Activated CD4-positive, alpha-beta T cell treated with anti-CD3 and anti-CD28 coated beads, Interleukin-2, amount 50 U/mL, for 48 hours (primary cell): ENCODE results near the gene ZNRF3.

ENCODE experiments used
- DNase-seq, 2 experiments: peaks; one replicate each; pipeline ENCODE4 v3.0.0-alpha.2; 2020

ZNRF3 gene

GRCh38 chr22:29044657-29045176 lies 161.3 kb downstream of the ZNRF3 start:
- DNase-seq: no peak

- no peak for DNase-seq
These were observed 165.7 kb downstream of the ZNRF3 start for GRCh38 chr22:29048822-29049654.

DNA sequence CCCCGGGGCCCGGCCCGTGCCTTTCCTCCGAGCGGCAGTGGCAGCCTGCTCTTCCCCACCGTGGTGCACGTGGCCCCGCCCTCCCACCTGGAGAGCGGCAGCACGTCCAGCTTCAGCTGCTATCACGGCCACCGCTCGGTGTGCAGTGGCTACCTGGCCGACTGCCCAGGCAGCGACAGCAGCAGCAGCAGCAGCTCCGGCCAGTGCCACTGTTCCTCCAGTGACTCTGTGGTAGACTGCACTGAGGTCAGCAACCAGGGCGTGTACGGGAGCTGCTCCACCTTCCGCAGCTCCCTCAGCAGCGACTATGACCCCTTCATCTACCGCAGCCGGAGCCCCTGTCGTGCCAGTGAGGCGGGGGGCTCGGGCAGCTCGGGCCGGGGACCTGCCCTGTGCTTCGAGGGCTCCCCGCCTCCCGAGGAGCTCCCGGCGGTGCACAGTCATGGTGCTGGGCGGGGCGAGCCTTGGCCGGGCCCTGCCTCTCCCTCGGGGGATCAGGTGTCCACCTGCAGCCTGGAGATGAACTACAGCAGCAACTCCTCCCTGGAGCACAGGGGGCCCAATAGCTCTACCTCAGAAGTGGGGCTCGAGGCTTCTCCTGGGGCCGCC lies 166.4 kb downstream of the ZNRF3 start:
- no peak for DNase-seq

DNA sequence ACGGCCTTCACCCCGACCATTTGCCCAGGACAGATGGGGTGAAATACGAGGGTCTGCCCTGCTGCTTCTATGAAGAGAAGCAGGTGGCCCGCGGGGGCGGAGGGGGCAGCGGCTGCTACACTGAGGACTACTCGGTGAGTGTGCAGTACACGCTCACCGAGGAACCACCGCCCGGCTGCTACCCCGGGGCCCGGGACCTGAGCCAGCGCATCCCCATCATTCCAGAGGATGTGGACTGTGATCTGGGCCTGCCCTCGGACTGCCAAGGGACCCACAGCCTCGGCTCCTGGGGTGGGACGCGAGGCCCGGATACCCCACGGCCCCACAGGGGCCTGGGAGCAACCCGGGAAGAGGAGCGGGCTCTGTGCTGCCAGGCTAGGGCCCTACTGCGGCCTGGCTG lies 167.1 kb downstream of the ZNRF3 start:
- DNase-seq: no peak

- DNase-seq: no peak
These were observed 169.8 kb downstream of the ZNRF3 start for GRCh38 chr22:29053048-29053702.

DNA sequence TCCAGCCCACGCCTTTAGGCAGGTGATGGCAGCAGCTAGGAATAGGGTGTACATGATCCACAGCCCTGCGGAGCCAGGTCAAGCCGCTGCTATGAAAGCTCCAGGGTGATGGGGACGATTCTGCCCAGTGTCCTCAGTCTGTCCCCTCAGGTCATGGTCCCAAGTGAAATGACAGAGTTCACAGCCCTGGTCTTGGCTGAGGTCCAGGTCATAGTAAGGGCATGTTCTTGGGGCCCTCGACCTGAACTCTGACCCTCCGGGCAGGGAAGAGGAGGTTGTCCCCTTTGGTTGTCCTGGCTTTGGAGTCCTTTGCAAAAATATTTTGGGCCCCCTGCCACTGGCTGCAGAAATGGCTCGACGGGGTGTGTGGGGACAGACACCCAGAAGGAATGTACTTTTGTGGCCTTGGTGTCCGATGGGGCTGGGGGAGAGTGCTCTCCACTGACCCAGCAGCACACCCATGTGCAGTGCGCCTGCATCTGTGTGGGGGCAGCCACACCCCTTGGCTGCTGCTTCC lies 170.9 kb downstream of the ZNRF3 start:
- no peak for DNase-seq

DNA sequence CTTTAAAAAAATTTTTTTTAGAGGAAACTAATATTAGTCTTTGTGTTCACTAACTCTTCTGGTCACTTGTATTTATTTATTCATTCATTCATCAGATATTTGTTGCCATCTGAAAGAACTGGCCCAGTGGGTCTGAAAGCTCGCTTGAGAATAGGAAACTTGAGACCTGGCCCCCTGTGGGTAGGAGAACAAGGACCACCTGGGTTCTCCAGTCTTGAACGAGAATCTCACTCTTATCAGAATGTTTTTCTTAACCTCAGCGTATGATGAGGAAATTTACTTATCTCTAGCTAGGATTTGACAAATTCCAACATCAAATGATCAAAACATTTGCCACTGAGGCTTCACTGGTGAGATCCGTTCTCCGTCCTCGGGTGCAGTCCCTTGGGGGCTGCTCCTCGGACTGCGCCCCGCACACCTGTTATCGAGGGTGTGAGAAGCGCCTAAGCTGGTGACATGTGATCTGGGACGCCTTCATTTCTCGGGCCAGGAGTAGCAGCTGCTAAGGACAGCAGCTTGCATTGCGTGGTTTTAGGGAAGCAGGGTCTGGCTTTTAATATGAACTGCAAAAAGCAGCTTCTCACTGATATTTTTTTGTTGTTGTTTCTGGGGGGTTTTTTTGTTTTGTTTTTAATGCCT lies 171.9 kb downstream of the ZNRF3 start:
- DNase-seq: no peak

DNA sequence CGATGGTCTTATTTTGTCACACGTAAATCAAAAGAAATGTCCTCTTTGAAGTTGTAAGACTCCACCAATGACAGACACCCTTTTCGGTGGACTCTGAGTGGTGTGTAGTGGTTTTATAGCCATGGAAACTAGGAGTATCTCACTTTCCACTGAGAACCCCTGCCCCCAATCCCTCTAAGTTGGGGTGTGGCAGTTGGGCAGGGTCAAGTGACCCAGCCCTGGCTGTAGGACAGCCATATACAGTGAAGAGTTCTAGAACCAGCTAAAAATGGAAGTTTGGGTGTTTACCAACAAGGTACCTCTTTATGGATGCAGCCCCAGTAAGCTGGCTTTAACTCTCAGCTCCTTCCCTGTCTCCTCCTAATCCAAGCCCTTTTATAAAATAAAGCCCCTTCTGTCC lies 173.1 kb downstream of the ZNRF3 start:
- no peak for DNase-seq

DNA sequence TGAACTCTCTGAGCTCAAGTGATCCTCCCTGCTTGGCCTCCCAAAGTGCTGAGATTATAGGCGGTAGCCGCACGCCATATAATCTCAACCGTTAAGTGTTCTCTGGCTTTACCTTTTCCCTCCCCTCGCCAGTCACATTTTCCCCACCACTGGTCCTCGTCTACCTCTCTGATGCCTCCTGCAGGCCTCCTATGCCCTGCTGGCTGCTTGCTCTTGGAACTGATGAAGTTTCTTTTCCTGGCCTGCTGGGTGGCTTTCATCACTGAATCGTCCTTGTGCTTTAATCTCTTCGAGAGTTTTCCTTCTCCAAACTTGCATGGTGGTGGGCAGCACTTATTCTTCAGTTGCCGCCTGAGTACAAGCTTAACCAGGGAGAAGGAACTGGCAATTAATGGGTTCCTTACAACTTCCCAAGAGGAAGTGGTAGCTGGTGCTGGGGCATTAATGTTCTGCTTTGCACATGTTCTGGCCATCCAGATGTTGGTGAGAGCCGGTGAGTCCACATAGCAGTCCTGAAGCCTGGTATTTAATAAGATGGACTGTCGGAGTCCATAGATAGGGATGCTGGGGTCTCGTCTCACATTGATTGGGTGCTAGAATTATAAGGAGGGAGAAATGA lies 177.0 kb downstream of the ZNRF3 start:
- no peak for DNase-seq

DNA sequence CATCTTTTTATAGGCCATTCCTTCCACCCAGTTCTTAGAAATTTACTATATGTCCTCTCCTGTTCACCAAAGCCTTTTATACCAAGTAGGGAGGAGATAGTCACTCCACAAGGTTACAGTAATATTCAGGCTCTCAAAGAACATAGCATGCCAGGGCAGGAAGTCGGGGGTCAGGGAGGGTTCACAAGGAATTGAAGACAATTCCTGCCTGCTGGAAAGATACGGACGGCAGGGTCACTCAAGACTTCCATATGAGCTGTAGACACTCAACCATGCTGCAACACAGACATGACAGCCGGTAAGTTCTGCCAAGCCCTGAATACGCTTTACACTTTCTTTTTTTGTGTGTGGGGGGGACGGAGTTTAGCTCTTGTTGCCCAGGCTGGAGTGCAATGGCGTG lies 177.6 kb downstream of the ZNRF3 start:
- DNase-seq: no peak

DNA sequence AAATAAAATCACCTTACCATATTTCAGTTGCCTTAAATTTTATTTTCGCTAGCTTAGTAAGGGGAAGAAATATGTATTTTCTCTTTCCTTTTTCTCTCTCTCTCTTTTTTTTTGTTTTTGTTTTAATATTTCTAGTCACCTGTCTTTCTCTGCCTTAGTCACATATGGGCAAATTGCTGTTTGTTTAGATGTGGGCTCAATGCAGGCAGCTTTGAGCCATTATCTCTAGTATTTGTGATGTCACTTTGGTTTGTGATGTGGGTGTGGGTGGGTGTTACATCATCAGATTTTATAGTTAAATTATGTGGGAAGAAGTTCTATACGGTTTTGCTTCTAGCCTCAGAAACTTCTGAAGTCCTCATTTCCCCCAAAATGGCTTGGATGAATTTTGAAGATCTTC lies 178.4 kb downstream of the ZNRF3 start, which contains the start of gene C22orf31:
C22orf31 (minus strand) TSS at position 59 of the 400 bp plus-strand sequence; CDS start at position 20, 39 bp downstream.
- no peak for DNase-seq

DNA sequence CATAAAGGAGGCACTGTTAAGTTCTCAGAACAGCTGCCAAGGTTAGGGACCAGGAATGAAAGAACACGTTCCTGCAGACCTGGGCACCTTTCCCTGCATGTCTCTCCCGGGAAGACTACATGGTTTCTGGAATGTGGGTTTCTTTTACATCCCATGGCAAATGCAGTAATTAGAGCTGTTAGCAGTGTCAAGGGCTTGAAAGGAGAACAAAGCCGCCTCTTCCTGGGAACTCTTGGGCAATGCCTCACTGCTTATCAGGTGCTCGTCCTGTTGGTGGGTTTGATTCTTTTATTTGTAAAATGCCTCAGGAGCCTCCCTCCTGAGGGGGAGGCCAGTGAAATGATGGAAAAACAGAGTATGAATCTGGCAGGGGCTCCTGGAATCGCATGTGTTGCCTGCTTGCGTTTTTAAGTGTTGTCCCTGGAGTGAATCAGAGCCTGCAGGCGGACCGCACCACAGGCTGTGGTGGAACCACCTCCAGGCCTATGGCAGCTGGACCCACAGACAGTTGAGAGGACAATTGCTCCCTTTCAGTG lies 179.0 kb downstream of the ZNRF3 start:
- no peak for DNase-seq

- no peak for DNase-seq
These were observed 182.3 kb downstream of the ZNRF3 start for GRCh38 chr22:29065468-29066190.

DNA sequence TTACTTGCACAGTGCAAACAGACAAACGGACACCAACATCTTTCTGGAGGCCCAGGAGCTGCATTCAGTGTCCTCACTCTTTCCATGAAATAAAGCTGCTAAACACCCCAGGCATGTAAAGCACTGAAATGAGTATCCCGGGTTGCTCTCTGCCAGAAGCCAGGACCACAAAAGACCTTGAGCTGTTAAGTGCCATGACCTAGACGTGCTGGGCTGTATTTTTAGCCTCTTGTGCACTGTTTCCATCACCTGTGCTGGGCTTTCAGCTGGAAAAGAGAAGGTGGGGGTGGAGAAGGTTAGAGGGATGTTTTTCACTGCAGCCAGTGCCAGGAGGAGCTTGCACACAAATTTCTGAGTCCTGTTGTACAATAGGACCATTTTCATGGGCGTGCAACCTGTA lies 186.1 kb downstream of the ZNRF3 start:
- DNase-seq: no peak

GRCh38 chr22:29070490-29070889 lies 187.1 kb downstream of the ZNRF3 start:
- no peak for DNase-seq

DNA sequence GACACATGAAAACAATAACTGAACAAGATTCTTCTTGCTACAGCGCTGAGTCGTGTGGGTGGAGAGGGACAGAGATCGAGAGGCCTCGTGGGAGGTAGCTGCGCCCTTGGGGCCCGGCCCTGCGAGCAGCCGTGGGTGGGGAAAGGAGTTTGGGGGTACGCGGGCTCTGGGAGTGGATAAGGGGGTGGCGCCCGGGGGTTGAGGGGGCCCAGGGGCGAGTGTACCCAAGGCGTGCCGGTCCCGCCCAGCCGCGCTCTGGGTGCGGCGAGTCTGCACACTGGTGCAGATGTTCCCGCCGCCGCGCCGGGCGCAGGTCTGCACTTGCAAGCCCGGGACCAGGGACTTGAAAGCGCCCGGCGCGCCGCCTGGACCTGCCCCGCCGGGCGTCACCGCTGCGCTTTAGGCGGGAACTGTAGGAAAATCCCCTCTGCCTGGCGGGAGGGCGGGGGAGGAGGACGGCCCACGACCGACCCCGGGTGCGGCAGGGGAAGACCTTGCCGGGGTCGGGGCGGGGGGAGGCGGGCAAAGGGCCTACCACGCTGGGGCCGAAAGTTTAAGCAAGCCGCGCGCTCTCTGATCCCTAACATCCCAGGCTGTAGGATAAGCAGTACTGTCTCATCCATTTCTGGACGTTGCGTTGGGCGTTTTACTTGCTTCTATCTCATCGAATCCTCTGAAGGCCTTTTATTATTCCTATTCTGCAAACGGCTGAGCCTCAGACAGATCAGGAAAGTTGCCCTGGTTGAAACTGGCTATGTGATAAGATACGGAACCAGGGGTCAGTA lies 188.1 kb downstream of the ZNRF3 start:
- DNase-seq: peak; percentile 45 to 47

GRCh38 chr22:29072193-29072978 lies 189.0 kb downstream of the ZNRF3 start:
- DNase-seq: peak; percentile 84 to 86

- no peak for DNase-seq
These were observed 189.7 kb downstream of the ZNRF3 start, which contains the start of gene KREMEN1 for GRCh38 chr22:29072979-29073617. KREMEN1 (plus strand) TSS chr22:29073035; CDS start chr22:29073131, 96 bp downstream.
